Chondrocyte (in vitro differentiated cells): ENCODE results near the gene TRPM2. TPM values are rescaled to one million over a fixed set of nuclear protein-coding genes. Genes with fewer than 3 reads are reported as not detected.

Experiments used
- DNase-seq: peaks from one replicate; pipeline ENCODE4 v3.0.0; 2021; ENCODE audit warnings: mixed read lengths, low spot score
- H3K27ac Mint-ChIP-seq: one replicate; pipeline ENCODE4 v1.8.0; 2021; ENCODE audit warnings: mild to moderate bottlenecking, moderate library complexity, mixed read lengths; ENCODE audit not compliant: unreplicated experiment
- H3K27me3 Mint-ChIP-seq: 2 replicates; pipeline ENCODE4 v1.8.0; 2021; ENCODE audit warnings: low read depth, mixed read lengths
- H3K36me3 Mint-ChIP-seq: 2 replicates; pipeline ENCODE4 v1.8.0; 2021; ENCODE audit warnings: low read depth, mixed read lengths
- H3K4me1 Mint-ChIP-seq: 2 replicates; pipeline ENCODE4 v1.8.0; 2021; ENCODE audit warnings: low read depth, mild to moderate bottlenecking, mixed read lengths
- H3K4me3 Mint-ChIP-seq: one replicate; pipeline ENCODE4 v1.8.0; 2021; ENCODE audit warnings: mild to moderate bottlenecking, moderate library complexity, mixed read lengths; ENCODE audit not compliant: unreplicated experiment
- H3K9me3 Mint-ChIP-seq: 2 replicates; pipeline ENCODE4 v1.8.0; 2021; ENCODE audit warnings: low read depth, mixed read lengths
- total RNA-seq: library from RNA; stranded (reverse); gene quantifications from 3 replicates; pipeline ENCODE4 v1.2.1, GENCODE V29; 2021
- TF ChIP-seq, protein P1 (sequence below): fragments of 200-600 bp; sonication (generic); IDR thresholded peaks from 2 replicates; pipeline ENCODE4 v1.5.0; 2021; ENCODE audit warnings: antibody characterized with exemption, mild to moderate bottlenecking, moderate library complexity

Gene TRPM2
- total RNA-seq, 1 donor from 2014 or later = 0.32 TPM

DNA sequence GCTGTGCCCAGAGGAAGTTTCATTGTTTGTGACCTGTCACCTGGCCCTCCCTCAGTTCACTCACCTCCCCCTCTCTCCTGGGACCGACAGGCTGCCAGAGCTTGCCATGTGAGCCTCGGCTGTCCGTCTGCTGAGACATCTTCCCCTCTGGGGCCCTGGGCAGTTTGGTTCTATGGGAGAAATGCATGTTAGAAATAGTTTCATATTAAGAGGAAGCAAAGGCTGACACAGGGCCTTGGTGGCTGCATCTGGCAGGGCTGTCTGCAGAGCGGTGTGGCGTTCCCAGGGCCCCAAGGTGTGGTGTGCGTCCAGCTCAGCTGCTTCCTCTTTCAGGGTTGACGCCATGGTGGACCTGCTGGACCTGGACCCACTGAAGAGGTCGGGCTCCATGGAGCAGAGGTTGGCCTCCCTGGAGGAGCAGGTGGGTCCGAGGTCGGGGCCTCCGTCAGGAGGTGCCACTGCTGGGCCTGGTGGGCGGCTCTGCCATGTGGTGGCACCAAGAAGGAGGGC, 69.9 kb downstream of the TRPM2 start:
- H3K4me1 Mint-ChIP-seq = no peaks in the 10 kb centered on the region
- H3K4me3 Mint-ChIP-seq = no peak overlapping the region
- H3K36me3 Mint-ChIP-seq = no peaks in the 10 kb centered on the region
- no peak for DNase-seq
- peaks cover 2% of the 10 kb centered on the region for H3K27me3 Mint-ChIP-seq
- TF ChIP-seq, protein P1, sequence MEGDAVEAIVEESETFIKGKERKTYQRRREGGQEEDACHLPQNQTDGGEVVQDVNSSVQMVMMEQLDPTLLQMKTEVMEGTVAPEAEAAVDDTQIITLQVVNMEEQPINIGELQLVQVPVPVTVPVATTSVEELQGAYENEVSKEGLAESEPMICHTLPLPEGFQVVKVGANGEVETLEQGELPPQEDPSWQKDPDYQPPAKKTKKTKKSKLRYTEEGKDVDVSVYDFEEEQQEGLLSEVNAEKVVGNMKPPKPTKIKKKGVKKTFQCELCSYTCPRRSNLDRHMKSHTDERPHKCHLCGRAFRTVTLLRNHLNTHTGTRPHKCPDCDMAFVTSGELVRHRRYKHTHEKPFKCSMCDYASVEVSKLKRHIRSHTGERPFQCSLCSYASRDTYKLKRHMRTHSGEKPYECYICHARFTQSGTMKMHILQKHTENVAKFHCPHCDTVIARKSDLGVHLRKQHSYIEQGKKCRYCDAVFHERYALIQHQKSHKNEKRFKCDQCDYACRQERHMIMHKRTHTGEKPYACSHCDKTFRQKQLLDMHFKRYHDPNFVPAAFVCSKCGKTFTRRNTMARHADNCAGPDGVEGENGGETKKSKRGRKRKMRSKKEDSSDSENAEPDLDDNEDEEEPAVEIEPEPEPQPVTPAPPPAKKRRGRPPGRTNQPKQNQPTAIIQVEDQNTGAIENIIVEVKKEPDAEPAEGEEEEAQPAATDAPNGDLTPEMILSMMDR = no peak
- H3K27ac Mint-ChIP-seq = no peak overlapping the region
- peaks cover 3% of the 10 kb centered on the region for H3K9me3 Mint-ChIP-seq

DNA sequence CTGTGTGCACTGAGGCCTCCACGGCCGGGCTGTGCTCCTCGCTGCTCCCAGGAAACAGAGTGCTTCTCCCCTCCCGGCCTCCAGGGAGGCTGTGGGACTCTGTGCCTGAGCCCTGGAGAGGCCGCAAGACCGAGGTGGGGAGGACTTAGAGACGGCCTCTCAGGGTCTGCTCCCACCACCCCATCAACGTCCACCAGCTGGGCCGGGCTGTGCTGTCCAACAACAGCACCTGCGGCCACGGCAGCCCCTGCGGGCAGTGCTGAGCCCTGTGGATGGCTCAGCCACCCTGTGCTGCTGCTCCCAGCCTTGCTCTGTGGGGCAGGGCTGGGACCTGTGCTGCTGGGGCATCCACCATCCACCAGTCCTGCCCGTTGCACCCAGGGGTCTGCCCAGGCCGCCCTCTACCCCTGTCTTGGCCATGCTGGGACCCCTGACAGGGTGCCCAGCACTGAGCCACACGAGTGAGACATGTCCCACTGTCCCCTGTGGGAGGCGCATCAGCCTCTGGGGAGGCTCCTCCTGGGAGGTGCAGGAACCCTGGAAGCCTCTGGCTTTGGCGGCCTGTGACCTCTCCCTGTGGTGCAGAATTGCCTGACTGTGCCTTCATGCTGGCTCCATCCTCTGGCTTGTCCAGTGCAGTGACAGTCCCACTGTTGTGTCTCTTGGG, 70.7 kb downstream of the TRPM2 start:
- peak; percentile 90 for DNase-seq
- Mint-ChIP-seq H3K9me3 (peaks cover 5% of the 10 kb centered on the region), H3K4me3 (no peak overlapping the region), H3K27me3 (peaks cover 2% of the 10 kb centered on the region), H3K36me3 (no peaks in the 10 kb centered on the region), H3K4me1 (no peaks in the 10 kb centered on the region), H3K27ac (no peak overlapping the region)
- TF ChIP-seq, protein P1 = no peak

DNA sequence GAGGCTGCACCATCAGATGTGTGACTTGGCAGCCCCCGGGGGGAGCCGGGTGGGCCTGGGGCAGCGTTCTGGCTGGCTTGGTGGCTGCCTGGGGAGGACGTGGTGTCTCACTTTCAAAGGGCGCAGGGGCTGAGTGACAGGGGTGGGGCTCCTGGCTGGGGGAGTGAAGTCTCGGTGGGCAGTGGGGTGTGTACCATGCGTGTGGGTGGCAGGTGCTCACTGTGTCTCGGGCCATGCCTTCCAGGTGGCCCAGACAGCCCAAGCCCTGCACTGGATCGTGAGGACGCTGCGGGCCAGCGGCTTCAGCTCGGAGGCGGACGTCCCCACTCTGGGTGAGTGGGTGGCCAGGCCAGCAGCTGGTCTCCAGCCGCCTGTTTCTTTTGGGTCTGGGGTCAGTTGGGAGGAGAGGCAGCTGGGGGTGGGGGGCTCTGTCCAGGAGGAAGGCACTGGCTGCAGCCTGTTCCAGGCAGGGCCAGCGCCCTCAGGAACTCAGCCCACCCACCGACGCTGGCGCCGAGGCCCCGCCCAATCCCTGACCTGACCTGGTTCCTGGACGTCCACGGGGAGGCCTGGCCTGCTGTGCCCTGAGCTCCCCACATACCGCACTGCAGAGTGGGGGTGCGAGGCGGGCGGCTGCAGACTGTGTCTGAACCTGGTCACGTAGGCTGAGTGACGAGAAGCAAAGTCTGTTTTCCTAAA, 71.3 kb downstream of the TRPM2 start:
- DNase-seq = peak; percentile 81
- no peaks in the 10 kb centered on the region for H3K36me3 Mint-ChIP-seq
- TF ChIP-seq, protein P1 = no peak
- no peak overlapping the region for H3K27ac Mint-ChIP-seq
- H3K4me3 Mint-ChIP-seq = no peak overlapping the region
- no peaks in the 10 kb centered on the region for H3K4me1 Mint-ChIP-seq
- H3K27me3 Mint-ChIP-seq = peaks cover 2% of the 10 kb centered on the region
- peaks cover 4% of the 10 kb centered on the region for H3K9me3 Mint-ChIP-seq

DNA sequence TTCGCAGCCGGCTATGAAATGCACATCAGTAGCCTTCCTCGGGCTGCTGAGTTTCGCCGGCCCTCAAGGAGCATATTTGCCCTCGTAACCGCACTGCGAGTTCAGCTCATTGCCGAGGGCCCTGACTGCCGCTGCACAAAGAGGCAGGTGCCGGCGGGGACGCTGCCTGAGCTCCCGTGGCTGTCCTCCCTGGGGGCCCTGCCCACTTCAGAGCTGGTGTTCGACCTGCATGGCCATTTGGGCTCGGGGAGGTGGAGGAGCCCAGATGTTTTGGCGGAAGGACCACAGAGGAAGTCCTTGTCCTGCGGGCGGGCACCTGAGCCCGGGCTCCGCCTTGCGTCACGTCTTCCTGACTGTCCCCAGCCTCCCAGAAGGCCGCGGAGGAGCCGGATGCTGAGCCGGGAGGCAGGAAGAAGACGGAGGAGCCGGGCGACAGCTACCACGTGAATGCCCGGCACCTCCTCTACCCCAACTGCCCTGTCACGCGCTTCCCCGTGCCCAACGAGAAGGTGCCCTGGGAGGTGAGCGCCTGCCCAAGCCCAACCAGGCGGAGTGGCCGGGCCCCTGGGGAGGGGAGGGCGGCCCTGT, 72.0 kb downstream of the TRPM2 start:
- H3K36me3 Mint-ChIP-seq = peaks cover 1% of the 10 kb centered on the region
- H3K4me1 Mint-ChIP-seq = no peaks in the 10 kb centered on the region
- TF ChIP-seq, protein P1 = no peak
- peaks cover 8% of the 10 kb centered on the region for H3K9me3 Mint-ChIP-seq
- no peak overlapping the region for H3K27ac Mint-ChIP-seq
- peaks cover 2% of the 10 kb centered on the region for H3K27me3 Mint-ChIP-seq
- peak; percentile 89 for DNase-seq
- no peak overlapping the region for H3K4me3 Mint-ChIP-seq

DNA sequence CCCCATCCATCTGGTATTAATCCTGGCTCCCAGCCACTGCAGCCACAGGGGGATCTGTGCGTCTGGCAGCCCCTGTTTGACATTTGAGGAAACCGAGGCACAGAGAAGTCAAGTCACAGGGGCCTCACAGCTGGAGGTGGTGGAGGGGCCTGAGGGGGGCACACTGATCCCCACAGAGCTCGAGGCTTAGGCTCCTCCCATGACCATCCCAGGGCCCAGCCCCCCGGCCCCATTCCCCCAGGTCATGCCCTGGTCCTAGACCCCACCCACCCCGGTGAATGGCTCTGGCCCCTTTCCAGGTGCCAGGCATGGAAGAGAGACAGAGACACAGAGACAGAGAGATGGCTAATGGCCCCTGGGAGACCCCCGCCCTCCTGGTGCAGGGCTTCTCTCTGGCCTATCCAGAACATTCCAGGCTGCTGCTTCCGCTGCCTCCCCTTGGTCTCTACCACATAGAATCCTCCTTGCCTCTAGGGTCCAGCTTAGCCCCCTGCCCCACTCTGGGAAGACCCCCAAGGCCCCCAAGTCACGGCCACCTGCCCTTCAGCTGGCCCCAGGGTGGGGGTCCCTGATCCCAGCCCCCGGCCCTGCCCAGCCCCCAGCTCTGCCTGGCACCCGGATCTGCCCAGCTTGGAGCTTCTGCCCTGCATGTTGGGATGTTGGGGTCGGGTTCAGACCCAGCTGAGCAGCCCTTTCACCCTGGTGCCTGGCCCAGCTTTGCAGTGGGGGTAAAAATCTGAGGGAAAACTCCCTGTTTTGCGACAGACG, 72.7 kb downstream of the TRPM2 start:
- H3K27ac Mint-ChIP-seq = no peak overlapping the region
- peaks cover 3% of the 10 kb centered on the region for H3K36me3 Mint-ChIP-seq
- no peak overlapping the region for H3K4me3 Mint-ChIP-seq
- H3K9me3 Mint-ChIP-seq = peaks cover 12% of the 10 kb centered on the region
- TF ChIP-seq, protein P1 = no peak
- peaks cover 2% of the 10 kb centered on the region for H3K27me3 Mint-ChIP-seq
- peak; percentile 55 for DNase-seq
- H3K4me1 Mint-ChIP-seq = no peaks in the 10 kb centered on the region
